CD4-positive, alpha-beta T cell treated with Interleukin-2 at 100 ng/mL for 4 hours (primary cell): ENCODE results near the gene C4orf50.

Source experiments
- DNase-seq: peaks from one replicate; pipeline ENCODE4 v3.0.0-alpha.2; 2020; ENCODE audit warnings: low spot score

The C4orf50 gene

DNA sequence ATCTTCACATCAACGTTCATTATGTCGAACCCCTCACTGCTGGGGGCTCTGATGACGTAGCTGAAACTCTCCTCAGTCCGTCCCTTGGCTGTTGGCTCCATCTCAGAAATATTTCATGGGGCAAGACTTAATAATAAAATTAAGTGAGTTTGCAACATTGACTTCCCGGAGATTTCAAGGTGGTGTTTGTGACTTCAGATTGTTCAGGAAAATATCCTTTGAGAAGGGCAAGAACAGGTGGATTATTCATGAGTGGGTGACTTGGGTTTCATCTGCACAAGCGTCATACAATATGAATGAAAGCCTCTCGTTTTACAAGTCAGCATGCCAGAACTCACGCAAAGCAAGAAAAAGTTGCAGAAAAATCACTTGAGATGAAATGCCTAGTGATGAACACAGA, at the start of gene C4orf50:
C4orf50 (minus strand) TSS at position 101 of the 400 bp plus-strand sequence.
- no peak for DNase-seq

DNA sequence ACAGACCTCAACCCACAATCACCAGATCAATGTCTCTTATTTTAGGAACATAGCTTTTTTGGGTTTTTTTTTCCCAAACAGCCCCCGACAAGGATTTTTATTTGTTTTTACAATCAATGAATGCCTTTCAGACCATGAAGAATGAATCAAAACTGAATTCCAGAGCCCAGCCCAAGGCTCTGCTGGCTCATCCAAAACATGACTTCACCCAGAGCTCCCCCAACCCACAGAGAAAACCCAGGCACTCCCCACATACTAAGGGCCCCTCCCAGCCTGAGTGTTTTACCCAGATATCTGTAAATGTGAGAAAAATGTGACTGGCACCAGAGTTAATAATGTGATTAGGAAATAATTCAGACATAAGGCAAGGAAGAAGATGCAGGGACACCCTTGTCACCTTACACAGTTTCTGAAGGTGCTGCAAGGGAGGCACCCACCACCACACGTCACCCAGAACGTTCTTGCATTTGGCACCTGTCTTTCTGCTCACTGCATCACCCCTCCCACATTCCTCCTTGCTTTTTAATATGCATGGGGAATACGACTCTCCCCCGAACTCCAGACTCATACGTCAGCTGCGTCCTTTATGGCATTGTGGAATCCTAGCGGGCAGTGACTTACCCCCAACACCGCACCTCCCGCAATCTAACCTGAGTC, 47.8 kb upstream of the C4orf50 start:
- DNase-seq = no peak

- no peak for DNase-seq
Observed at GRCh38 chr4:6065166-6065565, 46.9 kb upstream of the C4orf50 start.

DNA sequence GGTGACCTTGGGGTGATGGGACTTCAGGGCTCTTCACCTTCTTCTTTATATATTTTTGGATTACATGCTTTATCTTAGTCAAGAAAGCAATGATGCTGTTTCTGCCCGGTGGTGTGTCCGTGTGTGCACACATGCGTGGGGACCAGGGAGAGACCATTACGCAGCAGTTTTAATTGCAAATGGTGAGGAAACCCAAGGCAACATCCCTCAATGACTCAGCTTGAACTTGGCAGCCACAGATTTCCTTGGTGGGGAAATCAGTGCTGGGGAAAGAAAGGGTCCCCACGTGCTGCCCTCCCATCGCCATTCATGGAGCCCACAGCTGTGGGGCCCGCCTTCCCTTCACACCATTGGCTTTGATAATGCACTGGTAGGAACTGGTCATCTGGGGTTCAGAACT, 46.2 kb upstream of the C4orf50 start:
- no peak for DNase-seq

DNA sequence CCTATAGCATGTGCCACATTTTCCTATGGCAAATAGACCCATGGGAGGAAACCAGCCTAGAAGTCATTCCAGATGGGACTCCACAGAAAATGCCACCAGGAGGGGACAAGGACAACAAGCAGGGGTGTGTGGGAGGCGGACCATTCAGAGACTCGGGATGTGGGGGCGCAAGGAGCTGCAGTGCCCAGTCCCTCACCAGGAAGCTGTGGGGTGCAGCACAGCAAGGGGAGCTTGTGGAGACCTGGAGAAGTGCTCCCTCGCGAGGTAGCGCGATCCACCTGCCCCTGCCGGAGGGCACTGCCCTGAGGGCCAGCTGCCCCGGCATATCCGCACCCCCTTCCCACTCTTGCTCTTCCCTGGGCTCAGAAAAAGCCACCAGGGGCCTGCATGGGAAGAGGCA, 45.5 kb upstream of the C4orf50 start:
- DNase-seq = no peak

GRCh38 chr4:6062133-6062532, 43.9 kb upstream of the C4orf50 start:
- DNase-seq = no peak

DNA sequence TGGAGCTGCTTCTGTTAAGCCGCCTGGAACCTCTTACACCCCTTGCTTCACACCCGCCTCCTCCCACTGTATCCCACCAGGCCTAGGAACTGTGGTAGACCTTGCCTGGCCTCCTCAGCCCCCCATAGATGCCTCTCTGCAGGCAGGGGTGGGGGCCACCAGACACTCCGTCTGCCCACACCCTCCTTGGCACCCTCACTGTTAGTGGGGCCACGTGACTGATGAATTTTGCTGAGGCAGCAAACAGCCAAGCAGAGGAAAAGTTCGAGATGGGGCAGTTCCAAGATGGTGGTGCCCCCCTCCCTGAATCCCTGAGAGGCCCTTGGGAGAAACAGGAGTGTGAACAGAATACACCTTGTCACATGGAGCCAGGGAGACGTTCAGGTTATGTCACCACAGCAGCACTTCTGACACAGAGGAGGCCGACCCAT, 41.2 kb upstream of the C4orf50 start:
- DNase-seq = no peak

DNA sequence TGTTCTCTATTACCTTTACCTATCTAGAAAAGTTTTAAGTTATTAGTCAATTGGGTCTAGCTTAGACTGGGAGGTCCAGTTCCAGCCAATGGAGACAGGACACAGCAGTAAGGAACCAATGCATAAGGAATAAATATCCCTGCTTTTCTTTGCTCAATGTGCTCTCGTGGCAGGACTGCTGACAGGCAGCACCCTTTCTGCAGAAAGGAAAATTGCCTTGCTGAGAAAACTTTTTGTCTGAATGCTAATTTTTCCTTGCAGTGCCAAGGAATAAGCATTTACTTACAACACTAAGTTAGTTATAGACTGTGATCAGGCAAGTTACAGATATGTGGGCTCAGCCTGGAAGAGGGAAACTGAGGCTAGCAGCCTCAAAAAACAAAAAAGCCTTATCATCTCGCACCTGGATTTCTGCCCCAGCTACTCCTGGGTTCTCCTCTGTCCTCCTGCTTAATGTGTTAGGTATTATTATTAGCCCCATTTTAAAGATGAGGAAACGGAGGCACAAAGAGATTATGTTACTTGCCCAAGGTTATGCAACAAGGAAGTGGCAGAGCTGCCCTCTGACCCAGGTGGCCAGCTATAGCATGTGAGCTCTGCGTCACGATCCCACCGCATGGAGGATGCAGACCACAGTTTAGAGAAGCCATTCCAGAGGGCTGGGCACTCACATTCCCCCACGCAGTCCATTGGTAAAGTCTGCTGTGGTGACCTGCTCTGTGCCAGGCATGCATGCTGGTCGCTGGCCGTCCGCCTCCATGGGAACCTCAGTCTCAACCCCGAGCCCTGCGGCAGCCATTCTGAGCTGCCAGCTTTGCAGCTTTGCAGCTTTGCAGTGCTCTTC, 40.5 kb upstream of the C4orf50 start:
- DNase-seq = no peak

GRCh38 chr4:6056976-6057766, 38.9 kb upstream of the C4orf50 start:
- no peak for DNase-seq

DNA sequence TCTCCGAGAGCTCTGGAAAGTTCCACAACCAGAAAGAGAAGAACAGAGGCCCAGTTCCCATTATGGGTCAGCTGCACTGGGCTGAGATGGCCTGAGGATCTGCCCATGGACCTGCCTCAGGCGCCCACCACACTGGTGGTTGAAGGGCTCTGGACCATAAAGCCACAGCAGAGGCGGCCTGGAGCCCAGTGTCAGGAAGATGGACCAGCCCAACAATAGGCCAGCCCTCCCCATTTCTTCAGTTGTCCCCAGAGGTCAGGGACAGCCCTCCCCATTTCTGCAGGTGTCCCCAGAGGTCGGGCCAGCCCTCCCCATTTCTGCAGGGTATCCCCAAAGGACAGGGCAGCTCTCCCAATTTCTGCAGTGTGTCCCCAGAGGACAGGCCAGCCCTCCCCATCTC, 37.2 kb upstream of the C4orf50 start:
- no peak for DNase-seq

DNA sequence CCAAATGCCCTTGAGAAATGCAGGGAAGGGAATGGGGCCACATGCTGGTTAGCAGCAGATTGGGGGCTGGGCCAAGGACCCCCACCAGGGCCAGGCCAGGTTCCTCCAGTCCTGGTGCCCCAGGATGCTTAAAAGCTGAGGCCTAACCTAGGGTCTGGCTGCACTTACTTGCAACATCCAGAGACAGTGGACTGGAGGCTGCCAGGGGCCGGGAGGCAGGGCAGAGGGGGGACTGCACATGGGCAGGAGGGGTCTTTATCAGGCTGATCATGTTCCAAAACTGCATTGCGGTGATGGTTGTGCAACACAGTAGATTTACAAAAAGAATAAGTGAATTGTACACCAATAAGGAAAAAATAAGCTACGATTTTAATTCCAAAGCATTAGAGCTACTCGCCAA, 36.8 kb upstream of the C4orf50 start:
- DNase-seq = no peak

DNA sequence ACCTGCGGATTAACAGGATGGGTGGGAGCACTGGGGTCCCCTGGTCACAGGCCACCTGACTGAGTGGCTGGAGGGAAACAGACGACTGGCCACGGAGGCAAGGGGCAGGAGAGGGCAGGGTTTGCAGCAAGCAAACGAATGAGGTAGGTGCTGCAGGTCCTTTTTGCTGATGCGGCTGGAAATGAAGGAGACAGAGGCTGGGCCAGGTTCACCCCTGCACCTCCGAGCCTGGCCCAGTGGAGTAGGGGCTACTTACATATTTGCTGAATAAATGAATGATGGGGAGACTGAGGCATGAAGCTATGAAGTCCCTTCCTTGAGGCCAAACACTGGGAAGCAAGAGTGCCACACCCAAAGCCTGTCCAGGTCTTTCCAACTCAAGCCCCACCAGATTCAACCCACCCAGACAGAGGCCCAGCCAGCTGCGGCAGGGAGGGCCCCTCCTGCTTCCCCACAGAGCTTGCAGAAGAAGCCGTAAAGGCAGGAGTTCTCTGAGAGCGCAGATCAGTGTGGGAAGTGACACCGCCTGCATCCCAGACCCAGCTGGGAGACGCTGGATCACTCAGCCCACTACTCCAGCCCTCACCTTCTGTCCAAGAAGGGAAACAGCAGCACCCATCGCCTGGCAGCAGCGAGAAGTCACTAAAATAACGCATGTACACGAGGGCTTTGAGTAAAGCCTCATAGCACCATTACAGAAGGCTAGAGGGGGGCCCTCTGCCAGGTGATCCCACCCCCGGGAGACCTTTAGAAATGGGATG, 36.1 kb upstream of the C4orf50 start:
- no peak for DNase-seq

- DNase-seq = no peak
Observed at GRCh38 chr4:6052679-6053078, 34.4 kb upstream of the C4orf50 start.

- DNase-seq = no peak
Observed at GRCh38 chr4:6050551-6050950, 32.3 kb upstream of the C4orf50 start.

DNA sequence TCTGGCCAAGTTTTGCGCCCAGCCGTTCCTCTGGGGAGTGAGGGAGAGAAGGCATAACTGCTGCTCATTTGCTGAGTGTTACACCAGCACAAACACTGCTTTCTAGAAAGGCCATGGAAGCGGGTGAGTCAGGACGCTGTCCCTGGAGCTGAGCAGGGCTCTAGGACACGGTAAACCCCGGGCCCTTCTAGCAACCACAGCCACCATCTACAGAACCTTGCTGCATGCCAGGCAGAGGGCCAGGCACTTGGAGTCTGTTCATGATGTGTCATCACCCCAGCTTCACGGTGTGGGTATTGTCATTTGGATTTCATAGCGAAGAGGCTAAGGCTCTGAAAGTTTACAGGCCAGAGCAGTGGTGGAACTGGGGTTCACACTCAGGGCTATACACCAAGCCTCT, 31.8 kb upstream of the C4orf50 start:
- DNase-seq = no peak

GRCh38 chr4:6049278-6049677, 31.0 kb upstream of the C4orf50 start:
- no peak for DNase-seq

GRCh38 chr4:6048537-6048936, 30.3 kb upstream of the C4orf50 start:
- no peak for DNase-seq

GRCh38 chr4:6047130-6047673, 29.0 kb upstream of the C4orf50 start:
- DNase-seq = no peak

DNA sequence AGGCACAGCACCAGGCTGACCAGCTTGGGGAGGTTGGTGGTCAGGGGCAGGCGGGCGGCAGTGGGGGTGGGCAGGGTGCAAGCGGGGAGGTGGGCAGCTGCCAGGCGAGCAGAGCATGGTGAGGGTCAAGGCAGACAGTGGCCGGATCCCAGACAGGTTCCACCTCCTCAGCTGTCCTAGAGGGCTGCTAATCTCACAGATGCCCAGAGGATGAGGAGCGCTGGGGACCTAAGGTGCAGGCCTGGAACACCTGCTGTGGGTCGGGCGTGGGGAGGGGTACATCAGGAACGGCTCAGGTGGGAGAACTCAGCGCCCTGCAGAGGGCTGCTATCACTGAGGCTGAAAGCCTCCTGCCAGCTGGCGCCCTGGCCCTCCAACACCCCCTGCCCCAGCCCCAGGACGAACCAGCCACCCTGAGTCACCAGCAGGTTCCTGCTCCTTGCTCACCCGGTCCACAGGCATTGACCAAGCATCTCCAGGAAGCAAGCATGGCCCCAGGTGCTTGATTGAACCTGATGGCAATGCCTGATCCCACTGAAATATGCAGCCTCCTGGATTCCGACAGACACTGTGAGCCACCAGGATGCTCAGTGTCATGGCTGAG, 28.4 kb upstream of the C4orf50 start:
- DNase-seq = no peak

DNA sequence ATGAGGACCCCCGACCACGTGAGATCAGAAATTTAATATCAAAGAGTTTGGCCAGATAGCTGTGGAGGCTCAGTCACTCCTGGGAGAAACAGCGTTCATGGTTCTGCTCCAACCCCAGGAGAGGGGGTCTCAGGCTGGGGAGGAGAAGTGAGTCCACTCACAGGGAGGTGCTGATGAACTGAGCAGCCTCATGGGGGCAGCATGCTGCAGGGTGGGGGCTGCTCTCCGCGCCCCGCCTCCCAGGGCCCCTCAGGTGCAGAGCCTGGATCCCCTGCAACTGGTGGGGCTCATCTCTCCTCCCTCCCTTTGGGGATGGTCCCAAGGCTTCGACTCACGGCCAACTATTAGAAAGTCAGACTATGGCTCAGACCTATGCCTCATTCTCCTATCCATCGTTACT, 26.6 kb upstream of the C4orf50 start:
- DNase-seq = no peak

- no peak for DNase-seq
Observed at GRCh38 chr4:6044276-6044675, 26.0 kb upstream of the C4orf50 start.
